Nasal cavity respiratory epithelium epithelial cell of viscerocranial mucosa (primary cell): ENCODE measurements around the gene SDC1. TPM values are rescaled to one million over a fixed set of nuclear protein-coding genes. Genes with fewer than 3 reads are reported as not detected.

Source experiments
- total RNA-seq: library from RNA; depleted of rRNA; stranded (reverse); fragments of >200 nt; gene quantifications from 2 replicates; pipeline ENCODE4 v1.2.3, GENCODE V29; 2014

Gene SDC1, protein sequence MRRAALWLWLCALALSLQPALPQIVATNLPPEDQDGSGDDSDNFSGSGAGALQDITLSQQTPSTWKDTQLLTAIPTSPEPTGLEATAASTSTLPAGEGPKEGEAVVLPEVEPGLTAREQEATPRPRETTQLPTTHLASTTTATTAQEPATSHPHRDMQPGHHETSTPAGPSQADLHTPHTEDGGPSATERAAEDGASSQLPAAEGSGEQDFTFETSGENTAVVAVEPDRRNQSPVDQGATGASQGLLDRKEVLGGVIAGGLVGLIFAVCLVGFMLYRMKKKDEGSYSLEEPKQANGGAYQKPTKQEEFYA
- total RNA-seq, result 668 and 741 TPM in 2 replicates

DNA sequence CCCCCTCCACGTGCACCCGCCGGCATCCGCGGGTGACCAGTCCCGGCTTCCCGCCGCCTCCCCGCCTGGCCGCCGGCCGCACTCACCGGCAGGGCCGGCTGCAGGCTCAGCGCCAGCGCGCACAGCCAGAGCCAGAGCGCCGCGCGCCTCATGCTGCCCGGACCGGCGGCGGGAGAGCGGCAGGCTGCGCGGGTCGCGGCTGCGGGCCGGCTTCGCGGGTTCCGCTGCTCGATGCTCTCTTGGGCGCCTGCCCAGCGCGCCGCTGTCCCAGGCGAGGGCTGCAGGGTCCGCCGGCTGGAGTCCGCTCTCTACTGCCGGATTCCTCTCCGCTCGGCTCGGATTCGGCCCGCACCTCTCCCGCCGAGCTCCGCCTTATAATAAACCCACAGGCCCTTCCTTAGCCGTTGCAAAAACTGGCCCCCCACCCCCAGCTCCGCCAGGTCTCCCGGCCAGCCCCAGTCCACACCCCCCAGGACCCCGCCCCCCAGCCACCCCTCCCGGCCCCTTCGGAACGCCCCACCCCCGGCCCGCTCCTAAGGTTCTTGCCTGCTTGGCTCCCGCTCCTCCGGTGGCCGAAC is at the start of gene SDC1:
SDC1 (minus strand) TSS at position 415 of the 578 bp plus-strand sequence; CDS start at position 152, 263 bp downstream.

Other genes starting within 250 kb of the SDC1 start
- gene WDR35, start 235.0 kb downstream of the SDC1 start, total RNA-seq, result 6.5 and 11.5 TPM in 2 replicates
- 0.34 and 1.00 TPM in 2 replicates for gene MATN3, start 212.5 kb downstream of the SDC1 start, total RNA-seq
- 84.6 and 85.4 TPM in 2 replicates for gene LAPTM4A, start 173.5 kb downstream of the SDC1 start, total RNA-seq
- gene PUM2, start 125.7 kb upstream of the SDC1 start, total RNA-seq, result 61.2 and 101 TPM in 2 replicates
- 60.5 and 62.4 TPM in 2 replicates for gene RHOB, start 221.9 kb upstream of the SDC1 start, total RNA-seq